ENCODE results near the gene TNFRSF12A.

The TNFRSF12A gene

GRCh38 chr16:3025032-3026002 is 5.1 kb downstream of the TNFRSF12A start:
- TF ChIP-seq, protein P1, sequence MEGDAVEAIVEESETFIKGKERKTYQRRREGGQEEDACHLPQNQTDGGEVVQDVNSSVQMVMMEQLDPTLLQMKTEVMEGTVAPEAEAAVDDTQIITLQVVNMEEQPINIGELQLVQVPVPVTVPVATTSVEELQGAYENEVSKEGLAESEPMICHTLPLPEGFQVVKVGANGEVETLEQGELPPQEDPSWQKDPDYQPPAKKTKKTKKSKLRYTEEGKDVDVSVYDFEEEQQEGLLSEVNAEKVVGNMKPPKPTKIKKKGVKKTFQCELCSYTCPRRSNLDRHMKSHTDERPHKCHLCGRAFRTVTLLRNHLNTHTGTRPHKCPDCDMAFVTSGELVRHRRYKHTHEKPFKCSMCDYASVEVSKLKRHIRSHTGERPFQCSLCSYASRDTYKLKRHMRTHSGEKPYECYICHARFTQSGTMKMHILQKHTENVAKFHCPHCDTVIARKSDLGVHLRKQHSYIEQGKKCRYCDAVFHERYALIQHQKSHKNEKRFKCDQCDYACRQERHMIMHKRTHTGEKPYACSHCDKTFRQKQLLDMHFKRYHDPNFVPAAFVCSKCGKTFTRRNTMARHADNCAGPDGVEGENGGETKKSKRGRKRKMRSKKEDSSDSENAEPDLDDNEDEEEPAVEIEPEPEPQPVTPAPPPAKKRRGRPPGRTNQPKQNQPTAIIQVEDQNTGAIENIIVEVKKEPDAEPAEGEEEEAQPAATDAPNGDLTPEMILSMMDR (IDR thresholded peaks at IDR 0.05; ENCODE audit: insufficient read depth, low read length, missing control alignments) = no peak
- DNase-seq (ENCODE audit: low read depth, low spot score) = no peak
- H3K4me3 ChIP-seq (ENCODE audit: low read depth, low read length) = no peak overlapping the region
- ChIA-PET POLR2A (interaction anchor here (1.2 to 5.7 kb wide), 2 partner anchors 6 to 22 kb away, joined by 3 to 40 read pairs; no protein-coding TSS in a partner anchor), CTCF (interaction anchor here (0.7 to 1.9 kb wide), 2 partner anchors 9 to 20 kb away, joined by 3 to 6 read pairs; no protein-coding TSS in a partner anchor)

DNA sequence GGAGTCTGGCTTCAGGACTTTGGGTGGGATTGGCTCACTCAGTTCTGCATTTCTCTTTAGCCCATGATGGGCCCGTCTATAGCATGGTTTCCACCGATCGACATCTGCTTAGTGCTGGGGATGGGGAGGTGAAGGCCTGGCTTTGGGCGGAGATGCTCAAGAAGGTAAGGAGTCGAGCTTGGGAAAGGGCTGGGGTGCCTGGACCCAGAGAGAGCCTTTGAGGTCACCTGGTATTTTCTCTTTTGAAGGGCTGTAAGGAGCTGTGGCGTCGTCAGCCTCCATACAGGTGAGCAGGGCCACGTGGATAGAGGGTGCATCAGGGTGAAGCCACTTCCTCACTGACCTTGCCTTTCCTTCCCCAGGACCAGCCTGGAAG is 5.8 kb downstream of the TNFRSF12A start:
- TF ChIP-seq, protein P1 (IDR thresholded peaks at IDR 0.05; ENCODE audit: insufficient read depth, low read length, missing control alignments) = no peak
- no peak for DNase-seq (ENCODE audit: low read depth, low spot score)
- CTCF ChIA-PET = interaction anchor here (1.9 to 8.8 kb wide), 2 partner anchors 8 to 21 kb away, joined by 6 to 112 read pairs; no protein-coding TSS in a partner anchor
- no peak overlapping the region for H3K4me3 ChIP-seq (ENCODE audit: low read depth, low read length)
- POLR2A ChIA-PET = interaction anchor here (1.2 kb wide), 1 partner anchor 22 kb away, joined by 3 read pairs; no protein-coding TSS in a partner anchor

GRCh38 chr16:3026609-3027488 is 6.7 kb downstream of the TNFRSF12A start:
- ChIA-PET CTCF (interaction anchor here (1.3 to 9.6 kb wide), 6 partner anchors 15 to 139 kb away, joined by 4 to 169 read pairs (median 58); partner anchors contain the start of genes BICDL2 and MMP25), POLR2A (interaction anchor here (0.6 to 1.3 kb wide), 3 partner anchors 16 to 871 kb away, joined by 3 to 4 read pairs (median 4); partner anchors contain the start of gene TRAF7)
- TF ChIP-seq, protein P1 (IDR thresholded peaks at IDR 0.05; ENCODE audit: insufficient read depth, low read length, missing control alignments) = no peak
- no peak overlapping the region for H3K4me3 ChIP-seq (ENCODE audit: low read depth, low read length)
- no peak for DNase-seq (ENCODE audit: low read depth, low spot score)

DNA sequence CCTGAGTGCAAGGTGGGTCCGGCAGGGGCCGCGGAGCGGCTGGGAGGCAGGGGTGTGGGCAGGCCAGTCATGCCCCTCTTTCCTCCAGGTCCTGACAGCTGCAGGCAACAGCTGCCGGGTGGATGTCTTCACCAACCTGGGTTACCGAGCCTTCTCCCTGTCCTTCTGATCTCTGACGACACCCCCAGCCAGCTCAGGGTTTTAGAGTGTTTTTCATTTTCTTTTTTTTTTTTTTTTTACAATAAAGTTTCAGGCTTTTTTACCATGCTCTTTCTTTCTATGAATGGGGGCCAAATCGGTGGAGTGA is 7.3 kb downstream of the TNFRSF12A start:
- TF ChIP-seq, protein P1 (IDR thresholded peaks at IDR 0.05; ENCODE audit: insufficient read depth, low read length, missing control alignments) = no peak
- H3K4me3 ChIP-seq (ENCODE audit: low read depth, low read length) = no peak overlapping the region
- POLR2A ChIA-PET = interaction anchor here (0.6 to 1.3 kb wide), 4 partner anchors 16 to 872 kb away, joined by 3 to 4 read pairs (median 4); partner anchors contain the start of gene TRAF7
- DNase-seq (ENCODE audit: low read depth, low spot score) = no peak
- CTCF ChIA-PET = interaction anchor here (0.9 to 9.6 kb wide), 12 partner anchors 9 to 139 kb away, joined by 3 to 169 read pairs (median 4); partner anchors contain the start of genes BICDL2 and MMP25

DNA sequence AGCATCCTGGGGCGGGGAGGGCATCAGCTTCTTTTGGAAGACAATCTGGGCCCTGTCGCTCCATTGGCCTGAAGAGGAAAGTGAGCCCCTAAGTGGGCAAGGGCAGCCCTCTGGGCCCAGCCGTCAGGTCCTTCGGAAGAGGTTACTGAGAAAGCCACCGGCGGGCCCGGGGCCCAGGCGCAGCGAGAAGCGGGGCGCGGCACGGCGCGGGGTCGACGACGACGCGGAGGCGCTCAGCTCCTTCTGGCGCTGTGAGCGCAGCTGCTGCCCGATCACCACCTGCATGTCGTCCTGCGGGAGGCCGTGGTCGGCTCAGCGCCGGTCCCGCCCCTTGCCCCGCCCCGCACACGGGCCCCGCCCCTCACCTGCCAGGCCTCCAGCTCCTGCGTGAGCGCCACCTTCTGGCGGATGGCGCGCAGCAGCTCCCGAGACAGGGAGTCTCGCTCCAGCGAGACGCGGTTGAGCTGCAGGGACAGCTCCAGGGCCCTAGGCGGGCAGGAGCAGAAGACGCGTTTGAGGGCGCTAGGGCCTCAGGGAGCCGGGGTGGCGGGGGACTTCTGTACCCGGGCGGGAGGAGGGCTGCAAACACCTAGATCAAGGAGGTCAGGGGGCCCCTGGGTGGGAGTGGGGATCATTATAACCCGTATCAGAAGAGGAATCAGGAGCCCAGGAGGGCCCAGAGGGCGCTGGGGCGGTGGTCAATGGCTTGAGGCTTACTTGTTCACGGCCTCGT is 8.0 kb downstream of the TNFRSF12A start:
- DNase-seq (ENCODE audit: low read depth, low spot score) = no peak
- no peak overlapping the region for H3K4me3 ChIP-seq (ENCODE audit: low read depth, low read length)
- TF ChIP-seq, protein P1 (IDR thresholded peaks at IDR 0.05; ENCODE audit: insufficient read depth, low read length, missing control alignments) = peak; percentile 92
- ChIA-PET POLR2A (interaction anchor here (0.9 to 1.4 kb wide), 3 partner anchors 8 to 24 kb away, joined by 3 to 5 read pairs (median 4); partner anchors contain the start of gene TNFRSF12A), CTCF (interaction anchor here (0.6 to 9.6 kb wide), 19 partner anchors 7 to 496 kb away, joined by 3 to 169 read pairs (median 4); partner anchors contain the start of genes BICDL2, CLDN6, HCFC1R1 and MMP25)

Data from AG04449 (cell line).